Right lung (tissue), 10 donors: ENCODE results near the gene NAALADL2. TPM values are rescaled to one million over a fixed set of nuclear protein-coding genes. Genes with fewer than 3 reads are reported as not detected.

Source experiments
- DNase-seq, 2 donors: peaks; one replicate each; pipeline ENCODE4 v3.0.0-alpha.2; 2013
- long read RNA-seq, 8 donors: transcript quantifications; one replicate each; lab custom pipeline, GENCODE V29; 2026
- polyA plus RNA-seq, 5 donors: library from polyadenylated mRNA; unstranded; fragments of 120-200 nt; gene quantifications; one replicate each; pipeline versions ENCODE4 v1.2.1 to v1.2.3, GENCODE V29; 2013; ENCODE audit warnings: inconsistent platforms in 1 of 5, low replicate concordance in 1 of 5; ENCODE audit not compliant: insufficient read length in 5 of 5, insufficient read depth in 1 of 5

NAALADL2 gene
- polyA plus RNA-seq, result 10 to 100 TPM in 4 of 5 donors, 1 to 10 TPM in 1; 8.4 to 21.0 (median 18.4) TPM
- long read RNA-seq, donor 1, partial matches to known transcripts, result 5 of 6 reads
- long read RNA-seq, donor 1, other reads (novel, unspliced or antisense), result 0 of 6 reads
- long read RNA-seq, donor 2, result 0 reads
- long read RNA-seq, donor 3, result 0 reads
- long read RNA-seq, donor 4, result 0 reads
- long read RNA-seq, donor 5, result 0 reads
- long read RNA-seq, donor 6, result 0 reads
- long read RNA-seq, donor 7, result 0 reads
- long read RNA-seq, donor 8, result 0 reads

DNA sequence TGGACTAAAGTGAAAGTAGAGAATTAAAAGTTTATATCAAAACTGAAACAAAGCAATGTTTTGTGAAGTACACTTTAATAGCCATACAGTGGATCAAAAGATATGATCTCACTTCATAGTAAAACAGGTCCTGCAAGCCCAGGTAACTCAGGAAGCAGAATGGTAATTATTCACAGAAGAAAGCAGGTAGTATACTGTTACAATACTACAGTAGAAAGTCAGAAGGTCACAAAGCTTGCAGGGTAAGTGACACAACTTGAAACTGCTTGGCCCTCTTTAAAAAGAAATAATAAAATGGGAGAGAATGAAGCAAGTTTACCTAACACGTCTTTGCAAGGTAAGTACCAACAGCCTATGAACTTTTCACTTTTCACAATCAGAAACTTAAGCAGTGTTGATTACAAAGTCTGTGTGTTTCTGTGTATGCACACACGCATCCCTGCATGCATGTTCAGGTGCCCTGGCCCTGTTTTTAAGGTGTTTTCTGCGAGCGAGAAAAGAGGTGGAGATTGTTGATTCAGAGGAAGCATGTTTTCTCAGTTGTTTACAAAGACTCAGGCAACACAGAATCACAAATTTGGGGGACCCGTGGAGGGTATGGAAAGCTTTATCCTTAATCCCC, at the start of gene NAALADL2:
NAALADL2 (plus strand) TSS at position 221 of the 622 bp plus-strand sequence.
- peak; percentile 36 to 42 for DNase-seq

DNA sequence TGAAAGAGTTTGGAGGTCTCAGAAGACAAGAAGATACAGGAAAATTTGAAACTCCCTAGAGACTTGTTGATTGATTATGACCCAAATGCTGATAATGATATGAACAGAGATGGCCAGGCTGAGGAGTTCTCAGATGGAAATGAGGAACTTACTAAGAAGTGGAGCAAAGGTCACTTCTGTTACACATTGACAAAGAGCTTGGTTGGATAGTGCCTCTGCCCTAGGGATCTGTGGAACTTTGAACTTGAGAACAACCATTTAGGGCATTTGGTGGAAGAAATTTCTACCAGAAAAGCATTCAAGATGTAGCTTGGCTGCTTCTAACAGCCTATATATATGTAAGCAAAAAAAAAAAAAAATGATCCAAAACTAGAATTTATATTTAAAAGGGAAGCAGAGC, 48.9 kb upstream of the NAALADL2 start:
- DNase-seq, result no peak

DNA sequence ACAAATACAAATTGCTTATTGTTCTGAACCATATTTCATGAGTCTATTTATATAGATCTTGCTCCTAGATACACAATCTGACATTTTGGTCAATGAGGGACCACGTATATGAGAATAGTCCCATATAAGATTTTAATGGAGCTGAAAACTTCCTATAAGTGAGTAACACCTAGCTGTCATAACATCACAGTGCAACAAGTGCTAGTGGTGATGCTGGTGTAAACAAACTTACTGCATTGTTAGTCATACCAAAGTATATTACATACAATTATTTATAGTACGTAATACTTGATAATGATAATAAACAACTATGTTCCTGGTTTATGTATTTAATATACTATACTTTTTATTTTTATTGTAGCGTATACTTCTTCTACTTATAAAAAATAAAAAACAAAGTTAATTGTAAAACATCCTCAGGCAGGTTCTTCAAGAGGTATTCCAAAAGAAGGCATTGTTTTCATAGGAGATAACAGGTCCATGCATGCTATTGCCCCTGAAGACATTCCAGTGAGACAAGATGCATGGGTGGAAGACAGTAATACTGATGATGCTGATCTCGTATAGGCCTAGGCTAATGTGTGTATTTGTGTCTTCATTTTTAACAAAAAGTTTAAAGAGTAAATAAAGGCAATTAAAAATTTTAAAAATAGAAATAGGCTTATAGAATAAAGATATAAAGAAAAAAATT, 46.8 kb upstream of the NAALADL2 start:
- DNase-seq, result no peak

DNA sequence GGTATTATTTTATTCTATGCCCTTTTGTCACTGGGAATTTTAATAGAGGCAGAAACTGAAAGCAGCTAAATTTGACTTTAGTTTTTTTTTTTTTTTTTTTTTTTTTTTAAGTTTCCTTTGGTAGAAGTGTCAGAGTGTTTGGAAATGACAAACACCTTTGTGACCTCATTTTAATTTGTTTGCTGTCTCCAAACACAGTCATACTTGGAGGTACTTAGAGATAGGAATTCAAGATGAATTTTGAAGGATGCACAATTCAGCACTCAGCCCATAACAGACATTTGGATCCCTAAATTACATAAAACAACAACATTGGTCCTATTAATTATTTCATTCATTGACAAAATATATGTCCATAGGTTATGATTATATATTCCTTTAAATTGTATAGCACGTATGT, 43.4 kb upstream of the NAALADL2 start:
- no peak for DNase-seq

DNA sequence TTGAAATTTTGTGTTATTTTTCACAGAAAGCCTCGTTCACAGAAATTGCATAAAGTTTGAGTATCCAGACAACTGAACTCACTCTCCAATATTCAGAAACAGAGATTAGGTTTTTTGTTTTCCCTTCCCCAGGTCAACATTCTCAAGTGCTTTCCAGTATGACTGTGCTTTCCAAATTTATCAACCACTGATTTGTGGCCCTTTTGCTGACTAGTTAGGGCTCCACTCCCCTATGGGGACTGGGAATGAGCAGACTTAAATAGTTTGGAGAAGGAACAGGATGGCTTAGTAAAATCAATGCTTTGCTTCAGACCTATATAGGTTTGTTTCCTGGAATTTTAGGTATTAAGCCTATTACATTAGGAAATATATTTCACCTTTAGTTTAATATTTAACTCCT, 38.2 kb upstream of the NAALADL2 start:
- DNase-seq, result no peak

DNA sequence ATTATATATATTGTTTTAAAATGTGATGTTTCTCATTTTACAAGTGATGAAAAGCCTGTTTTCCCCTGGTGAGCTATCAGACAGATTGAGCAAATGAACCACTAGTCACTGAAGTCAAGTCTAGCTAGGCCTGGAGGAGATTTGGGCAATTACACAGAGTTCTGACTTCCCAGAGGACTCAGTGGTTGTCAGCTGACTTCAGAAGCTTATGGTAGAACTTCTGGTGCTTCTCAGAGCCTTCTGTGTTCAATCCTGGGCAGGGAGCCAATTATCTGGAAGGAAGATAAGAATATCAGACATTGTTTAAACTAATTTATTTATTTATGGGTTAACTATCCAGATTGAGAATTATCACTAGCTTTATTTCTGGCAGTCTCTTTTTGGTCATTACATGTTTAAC, 37.7 kb upstream of the NAALADL2 start:
- no peak for DNase-seq

DNA sequence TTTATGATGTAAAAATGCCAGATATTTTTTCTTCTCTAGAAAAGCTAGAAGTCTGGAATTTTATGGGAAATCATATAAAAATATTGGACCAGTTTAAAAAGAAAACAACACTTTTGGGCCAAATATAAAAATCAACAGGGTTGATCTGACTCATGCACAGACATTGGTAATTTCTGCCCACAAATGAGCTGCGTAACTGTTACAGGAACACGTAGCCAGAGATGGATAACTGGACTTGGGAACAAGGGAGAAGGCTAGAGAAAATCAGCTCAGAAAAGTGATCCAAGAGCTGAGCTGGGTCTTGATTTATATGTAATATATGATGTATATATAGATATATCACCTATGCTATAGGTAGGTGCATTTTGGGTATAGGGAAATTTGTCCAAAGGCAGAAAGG, 36.8 kb upstream of the NAALADL2 start:
- no peak for DNase-seq

DNA sequence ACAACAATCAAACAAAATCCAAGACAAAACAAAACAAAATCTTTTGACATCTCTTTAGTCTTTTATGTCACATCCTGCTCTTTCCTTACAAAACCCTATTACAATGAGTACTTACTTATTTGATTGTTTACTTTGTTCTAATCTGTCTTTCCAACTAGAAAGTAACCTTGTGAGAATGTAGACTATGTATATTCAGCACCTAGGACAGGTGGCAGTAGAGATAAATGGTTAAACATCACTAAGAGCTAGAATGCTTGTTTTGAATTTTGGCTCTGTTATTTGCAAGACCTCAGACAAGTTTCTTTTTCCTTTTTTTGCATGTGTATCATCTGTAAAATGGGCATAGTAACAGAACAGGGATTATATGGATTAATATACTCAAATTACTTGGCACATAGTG, 33.1 kb upstream of the NAALADL2 start:
- DNase-seq, result no peak

DNA sequence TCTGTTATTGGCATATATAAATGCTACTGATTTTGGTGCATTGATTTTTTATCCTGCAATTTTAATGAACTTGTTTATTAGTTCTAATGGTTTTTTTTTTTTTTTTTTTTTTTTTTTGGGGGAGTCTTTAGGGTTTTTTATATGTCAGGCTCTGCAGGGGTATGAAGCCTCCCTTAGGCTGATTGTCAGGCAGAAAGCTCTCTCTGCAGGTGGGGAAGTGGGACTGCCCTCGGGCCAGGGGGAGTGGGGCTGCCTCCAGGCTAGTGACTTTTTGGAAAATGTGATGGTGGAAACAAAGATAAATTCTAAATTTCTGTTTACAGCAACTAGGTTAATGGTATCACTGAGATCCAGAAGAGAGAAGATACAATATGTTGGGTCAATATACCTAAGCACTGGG, 14.4 kb upstream of the NAALADL2 start:
- DNase-seq, result no peak

DNA sequence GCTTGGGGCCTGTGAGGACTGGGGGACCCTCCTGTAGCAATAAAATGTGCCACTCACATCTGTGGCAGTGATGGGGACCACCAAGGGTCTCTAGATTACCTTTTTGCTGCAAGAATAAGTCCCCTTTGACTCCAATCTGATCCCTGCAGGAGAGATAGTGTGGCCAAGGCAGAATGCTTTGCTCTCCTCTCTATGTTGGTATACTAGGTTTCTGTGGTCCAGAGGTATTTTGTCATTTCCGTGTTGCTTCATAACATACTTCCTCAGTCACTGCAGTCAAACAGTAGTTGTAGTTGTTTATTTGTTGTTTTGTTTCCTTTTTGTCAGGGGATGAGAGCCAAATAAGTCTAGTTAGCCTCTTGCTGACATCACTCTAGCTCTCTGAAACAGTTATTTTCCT, 13.1 kb upstream of the NAALADL2 start:
- DNase-seq, result no peak

DNA sequence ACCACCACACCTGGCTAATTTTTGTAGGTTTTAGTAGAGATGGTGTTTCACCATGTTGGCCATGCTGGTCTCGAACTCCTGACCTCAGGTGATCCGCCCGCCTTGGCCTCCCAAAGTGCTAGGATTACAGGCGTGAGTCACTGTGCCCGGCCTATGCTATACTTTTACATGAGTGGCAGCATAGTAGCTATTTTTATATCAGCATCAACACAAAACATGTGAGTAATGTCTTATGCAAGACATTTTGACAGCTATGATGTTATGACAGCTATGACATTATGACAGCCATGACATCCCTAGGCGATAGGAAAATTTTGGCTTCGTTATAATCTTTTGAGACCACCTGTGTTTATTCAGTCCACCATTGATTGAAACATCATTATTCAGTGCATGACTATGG, 4.1 kb upstream of the NAALADL2 start:
- no peak for DNase-seq

DNA sequence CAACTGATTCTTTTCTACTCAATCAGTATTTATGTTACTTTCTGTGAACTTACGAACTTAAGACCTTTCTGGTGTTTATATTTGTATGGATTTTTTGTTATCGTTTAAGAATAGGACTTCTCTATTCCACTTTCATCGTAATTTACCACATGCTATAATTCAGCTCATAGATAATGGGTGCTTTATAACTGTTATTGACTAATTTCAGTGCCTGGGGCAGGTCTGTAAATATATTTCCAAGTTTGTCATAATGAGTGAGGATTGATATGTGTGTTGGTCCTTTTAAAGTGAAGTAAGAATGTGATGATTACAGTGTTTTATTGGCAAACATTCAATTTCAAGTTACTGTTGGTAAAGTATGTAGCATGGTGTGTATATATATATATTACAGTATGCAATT, 1.8 kb upstream of the NAALADL2 start:
- DNase-seq, result no peak

DNA sequence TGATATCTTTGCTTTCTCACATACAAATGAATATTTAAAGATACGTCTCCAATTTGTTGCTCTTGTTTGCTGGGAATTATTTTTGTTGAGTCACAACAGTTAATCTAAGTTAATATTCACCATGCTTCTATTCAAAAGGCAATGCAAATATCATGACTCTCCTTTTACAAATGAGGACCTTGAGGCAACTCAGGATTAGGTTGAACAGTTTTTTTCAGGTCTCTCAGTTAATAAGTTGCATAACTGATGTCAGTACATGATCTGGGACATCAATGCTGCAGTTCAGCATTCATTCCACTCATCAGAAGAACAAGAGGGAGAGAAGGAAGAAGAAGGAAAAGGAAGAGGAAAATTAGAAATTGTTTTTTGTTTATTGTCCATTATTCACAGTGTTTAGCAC, 781 bp upstream of the NAALADL2 start:
- DNase-seq, result no peak

DNA sequence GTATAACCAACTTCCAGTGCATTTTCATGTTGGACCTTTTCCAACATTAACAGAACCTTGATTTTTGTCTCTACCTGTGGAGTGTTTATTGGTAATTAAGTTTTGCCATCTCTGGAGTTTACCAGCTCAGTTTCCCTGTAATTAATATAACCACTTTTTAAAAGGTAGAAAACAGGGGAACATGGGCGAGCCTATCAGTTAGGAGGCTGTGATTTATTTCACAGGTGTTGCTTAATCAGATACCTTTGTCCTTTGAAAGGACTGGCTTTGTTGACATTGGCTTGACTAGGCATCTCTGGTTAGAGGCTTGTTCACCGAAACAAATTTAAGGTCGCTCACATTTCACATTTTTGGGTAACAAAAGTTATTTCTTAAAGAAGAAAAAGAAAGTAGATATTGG, 622 bp downstream of the NAALADL2 start:
- DNase-seq, result no peak

DNA sequence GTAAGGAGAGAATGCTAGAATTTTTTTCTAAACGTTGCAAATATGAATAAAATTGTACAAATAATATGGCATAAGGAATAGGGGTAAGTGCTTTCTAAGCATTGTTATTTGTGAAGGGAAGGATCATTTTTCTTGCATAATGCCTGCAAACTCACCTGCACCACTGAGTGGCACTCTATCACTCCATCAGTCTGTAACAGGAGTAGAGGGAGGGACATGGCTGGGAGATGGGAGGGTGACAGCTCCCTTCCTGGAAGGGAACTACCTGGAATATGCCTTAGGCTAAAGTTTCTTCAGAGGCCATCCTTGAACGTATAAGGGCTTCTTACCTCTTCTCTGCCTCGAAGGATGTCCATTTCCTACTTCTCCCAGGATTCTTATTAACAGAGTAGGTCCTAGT, 3.0 kb downstream of the NAALADL2 start:
- no peak for DNase-seq

DNA sequence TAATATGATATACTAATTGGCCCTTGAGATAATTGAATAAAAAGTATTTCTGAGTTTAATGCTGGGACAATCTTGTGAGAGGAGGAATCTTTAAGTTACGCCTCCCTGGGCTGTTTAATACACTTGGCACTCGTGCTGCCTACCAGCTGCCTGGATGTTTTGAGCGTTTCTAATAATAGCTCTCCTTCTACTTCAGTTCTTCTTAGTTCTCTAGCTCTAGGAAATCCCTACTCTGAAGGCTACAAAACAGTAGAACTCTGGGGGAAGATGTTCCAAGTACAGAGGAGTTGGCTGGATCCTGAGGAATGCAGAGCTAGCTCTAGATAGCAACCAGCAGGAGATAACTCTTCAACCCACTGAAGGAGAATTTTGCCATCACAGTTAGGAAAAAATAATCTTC, 3.5 kb downstream of the NAALADL2 start:
- no peak for DNase-seq

DNA sequence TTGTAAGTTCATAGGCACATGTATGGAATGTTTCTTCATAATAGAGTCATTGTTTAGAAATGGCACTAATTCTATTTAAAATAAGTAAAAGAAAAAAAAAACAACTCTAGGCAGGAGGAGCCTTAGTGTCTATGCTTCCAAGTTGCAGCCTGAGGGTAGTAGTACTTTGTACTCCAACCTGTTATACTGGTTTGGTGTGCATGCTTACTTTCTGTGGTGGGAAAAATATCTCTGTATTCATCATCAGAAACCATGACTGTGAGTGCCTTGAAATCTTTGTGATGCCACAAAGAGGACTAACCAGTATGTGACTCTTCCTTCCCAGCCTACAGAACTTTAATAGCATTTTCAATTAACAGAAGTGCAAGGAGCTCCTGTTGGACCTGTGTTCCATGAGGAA, 4.4 kb downstream of the NAALADL2 start:
- no peak for DNase-seq

DNA sequence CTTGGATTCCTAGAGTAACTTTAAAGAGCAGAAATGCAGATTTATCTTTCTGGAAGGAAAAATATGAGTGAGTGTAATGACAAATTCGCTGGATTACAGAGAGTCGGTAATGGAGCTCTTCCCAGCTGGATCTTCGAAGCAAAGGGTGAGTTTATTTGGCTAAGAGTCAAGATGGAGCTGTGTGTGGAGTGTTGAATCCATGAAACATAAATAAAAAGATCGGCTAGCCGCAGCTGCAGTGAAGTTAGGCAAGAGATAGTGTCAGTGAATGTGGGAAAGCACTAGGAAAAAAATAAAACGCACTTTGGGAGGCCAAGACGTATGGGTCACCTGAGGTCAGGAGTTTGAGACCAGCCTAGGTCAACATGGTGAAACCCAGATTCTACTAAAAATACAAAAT, 10.3 kb downstream of the NAALADL2 start:
- peak; percentile 36 to 51 for DNase-seq

DNA sequence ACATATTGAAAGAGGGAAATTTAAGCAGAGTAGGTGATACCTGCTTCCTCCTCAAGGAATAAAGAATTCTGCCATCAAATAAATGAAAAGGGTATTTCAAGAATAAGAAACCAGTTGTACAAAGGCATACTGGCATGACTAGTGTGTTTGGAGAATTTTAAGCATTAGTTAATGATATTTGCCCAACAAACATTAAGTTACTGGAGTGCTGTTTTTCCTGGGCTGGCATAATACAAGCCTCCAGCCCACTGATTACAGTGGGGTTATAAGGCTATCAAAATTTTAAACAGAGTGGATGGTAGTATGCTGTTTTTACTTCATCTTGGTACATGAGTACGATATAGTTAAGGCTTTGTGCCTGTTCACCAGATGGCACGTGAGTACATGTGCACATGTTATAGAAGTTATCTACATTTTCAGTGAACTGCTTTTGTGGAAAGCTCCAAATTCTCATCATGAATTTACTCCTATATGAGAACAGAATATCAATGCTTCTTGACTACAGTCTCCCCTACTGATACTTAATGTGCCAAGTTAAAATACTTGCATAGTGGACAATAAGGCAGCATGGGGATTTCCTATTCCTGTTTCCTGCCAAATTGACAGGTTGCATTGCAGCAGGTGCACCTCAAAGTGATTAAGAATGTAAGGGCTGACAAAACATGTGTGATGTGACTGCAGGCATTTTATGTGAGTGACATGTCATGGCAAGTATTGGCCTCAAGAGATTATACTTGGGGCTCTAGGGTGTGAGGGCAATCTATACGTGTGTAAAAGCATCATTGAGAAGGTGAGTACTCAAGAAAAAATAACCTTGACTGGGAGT, 14.9 kb downstream of the NAALADL2 start:
- no peak for DNase-seq

DNA sequence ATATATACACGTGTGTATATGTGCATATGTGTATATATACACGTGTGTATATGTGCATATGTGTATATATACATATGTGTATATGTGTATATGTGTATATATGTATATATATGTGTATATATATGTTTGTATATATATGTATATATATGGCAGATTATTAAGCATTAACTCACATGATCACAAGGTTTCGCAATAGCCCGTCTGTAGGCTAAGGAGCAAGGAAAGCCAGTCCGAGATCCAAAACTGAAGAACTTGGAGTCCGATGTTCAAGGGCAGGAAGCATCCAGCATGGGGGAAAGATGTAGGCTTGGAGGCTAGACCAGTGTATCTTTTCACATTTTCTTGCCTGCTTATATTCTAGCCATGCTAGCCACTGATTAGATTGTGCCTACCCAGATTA, 23.7 kb downstream of the NAALADL2 start:
- no peak for DNase-seq

DNA sequence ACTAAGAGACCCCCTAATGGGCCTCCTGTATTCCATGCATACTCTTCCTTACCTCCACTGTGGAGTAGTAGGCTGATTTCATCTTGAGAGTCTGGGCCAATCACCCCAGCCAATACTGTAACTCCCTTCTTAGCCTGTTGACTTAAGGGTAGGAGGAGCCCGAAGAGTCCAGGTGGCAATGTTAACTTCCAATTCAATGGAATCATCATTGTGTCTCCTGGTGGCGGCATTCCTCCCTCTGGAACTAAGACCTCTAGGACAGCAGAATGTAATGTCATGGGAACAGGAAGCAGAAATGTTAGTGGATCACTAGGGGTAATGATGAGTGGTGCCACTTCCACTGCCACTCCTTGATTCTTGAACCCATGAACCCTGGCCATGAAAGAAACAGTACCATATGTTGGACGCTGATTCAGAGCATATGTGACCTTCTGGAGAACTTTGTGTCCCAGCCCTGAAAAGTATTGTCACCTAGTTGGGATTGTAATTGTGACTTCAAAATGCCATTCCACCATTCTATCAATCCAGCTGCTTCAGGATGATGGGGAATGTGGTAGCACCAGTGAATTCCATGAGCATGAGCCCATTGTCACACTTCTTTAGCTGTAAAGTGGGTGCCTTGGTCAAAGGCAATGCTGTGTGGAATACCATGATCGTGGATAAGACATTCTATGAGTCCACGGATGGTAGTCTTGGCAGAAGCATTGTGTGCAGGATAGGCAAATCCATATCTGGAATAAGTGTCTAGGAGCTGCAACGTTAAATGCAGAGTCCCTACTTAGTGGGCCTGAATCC, 24.9 kb downstream of the NAALADL2 start:
- no peak for DNase-seq
